ENCODE results near the gene MRGPRF. TPM values are rescaled to one million over a fixed set of nuclear protein-coding genes. Genes with fewer than 3 reads are reported as not detected.
A peak's percentile ranks its signal among the peaks of the same experiment; 100 is the strongest.

MRGPRF gene
- total RNA-seq, 1 donor from 2014 or later: 13.2 TPM

DNA sequence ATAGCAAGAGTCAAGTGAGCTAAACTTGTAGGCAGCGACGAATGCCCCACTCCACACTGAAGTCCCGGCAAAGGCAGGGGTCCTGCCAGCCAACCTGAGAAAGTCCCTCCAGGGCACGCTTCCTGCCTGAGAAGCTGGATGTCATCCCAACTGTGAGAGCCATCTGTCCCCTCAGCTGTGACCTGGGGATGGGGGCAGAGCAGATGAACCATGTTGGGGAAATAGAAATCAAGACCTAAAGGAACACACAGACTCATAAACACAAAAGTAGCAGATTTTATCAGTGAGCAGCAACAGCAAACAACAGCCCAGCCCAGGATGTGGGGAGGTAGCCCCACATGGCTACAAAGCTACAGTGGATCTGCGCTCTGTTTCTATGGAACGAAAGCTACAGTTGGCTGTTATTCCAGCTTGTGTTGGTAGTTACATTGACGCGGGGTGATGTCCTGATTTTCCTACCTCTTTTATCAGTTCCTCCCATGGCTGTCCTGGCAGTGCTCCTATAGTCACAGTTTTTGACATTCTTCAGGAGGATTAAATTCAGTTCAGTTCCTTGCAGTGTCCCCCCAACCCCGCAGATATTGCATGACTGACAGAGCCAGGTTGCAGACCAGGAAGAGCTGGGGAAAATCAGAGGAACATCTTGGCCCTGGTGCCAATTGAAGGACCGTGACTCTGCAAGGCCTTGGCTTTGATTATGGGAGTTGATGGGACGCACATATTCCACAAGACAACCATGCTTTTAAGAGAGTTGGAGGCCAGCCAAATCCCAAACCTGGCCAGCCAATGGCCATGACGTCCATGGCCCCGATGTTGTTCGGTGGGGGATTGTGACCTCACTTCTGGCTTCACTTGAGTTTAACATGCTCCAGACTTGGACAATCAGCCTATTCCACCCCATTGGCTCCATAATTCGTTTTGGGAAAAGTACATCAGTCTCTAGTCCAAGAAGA is 46.9 kb downstream of the MRGPRF start:
- H3K4me3 ChIP-seq: no peak overlapping the region
- TF ChIP-seq, protein P1, sequence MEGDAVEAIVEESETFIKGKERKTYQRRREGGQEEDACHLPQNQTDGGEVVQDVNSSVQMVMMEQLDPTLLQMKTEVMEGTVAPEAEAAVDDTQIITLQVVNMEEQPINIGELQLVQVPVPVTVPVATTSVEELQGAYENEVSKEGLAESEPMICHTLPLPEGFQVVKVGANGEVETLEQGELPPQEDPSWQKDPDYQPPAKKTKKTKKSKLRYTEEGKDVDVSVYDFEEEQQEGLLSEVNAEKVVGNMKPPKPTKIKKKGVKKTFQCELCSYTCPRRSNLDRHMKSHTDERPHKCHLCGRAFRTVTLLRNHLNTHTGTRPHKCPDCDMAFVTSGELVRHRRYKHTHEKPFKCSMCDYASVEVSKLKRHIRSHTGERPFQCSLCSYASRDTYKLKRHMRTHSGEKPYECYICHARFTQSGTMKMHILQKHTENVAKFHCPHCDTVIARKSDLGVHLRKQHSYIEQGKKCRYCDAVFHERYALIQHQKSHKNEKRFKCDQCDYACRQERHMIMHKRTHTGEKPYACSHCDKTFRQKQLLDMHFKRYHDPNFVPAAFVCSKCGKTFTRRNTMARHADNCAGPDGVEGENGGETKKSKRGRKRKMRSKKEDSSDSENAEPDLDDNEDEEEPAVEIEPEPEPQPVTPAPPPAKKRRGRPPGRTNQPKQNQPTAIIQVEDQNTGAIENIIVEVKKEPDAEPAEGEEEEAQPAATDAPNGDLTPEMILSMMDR (IDR thresholded peaks at IDR 0.05): no peak
- DNase-seq (peak; percentile 46), ATAC-seq (no peak)
- no peaks in the 10 kb centered on the region for H3K27me3 ChIP-seq
- intact Hi-C loops (cut with DNase I): no loop called here
- no peaks in the 10 kb centered on the region for H3K4me1 ChIP-seq
- H3K9me3 ChIP-seq: no peaks in the 10 kb centered on the region
- no peak overlapping the region for H3K27ac ChIP-seq
- H3K36me3 ChIP-seq: no peaks in the 10 kb centered on the region

DNA sequence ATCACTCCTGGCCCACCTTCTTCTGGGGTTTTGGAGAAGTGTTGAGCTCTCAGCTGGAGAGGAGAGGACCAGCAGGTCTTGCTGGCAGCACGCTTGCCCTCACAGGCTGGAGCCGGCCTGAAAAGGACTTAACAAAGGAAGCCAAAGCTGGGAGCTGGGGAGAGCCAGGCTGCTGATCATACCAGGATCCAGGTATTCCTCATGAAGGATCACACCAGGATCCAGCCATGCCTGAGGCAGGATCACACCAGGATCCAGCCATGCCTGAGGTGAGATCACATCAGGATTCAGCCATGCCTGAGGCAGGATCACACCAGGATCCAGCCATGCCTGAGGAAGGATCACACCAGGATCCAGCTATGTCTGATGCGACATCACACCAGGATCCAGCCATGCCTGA is 49.3 kb downstream of the MRGPRF start:
- DNase-seq (peak; percentile 46), ATAC-seq (peak; percentile 65)
- no peak overlapping the region for H3K4me3 ChIP-seq
- H3K36me3 ChIP-seq: no peaks in the 10 kb centered on the region
- no peaks in the 10 kb centered on the region for H3K4me1 ChIP-seq
- TF ChIP-seq, protein P1 (IDR thresholded peaks at IDR 0.05): no peak
- H3K27me3 ChIP-seq: no peaks in the 10 kb centered on the region
- intact Hi-C loops (cut with DNase I): no loop called here
- H3K9me3 ChIP-seq: no peaks in the 10 kb centered on the region
- no peak overlapping the region for H3K27ac ChIP-seq

DNA sequence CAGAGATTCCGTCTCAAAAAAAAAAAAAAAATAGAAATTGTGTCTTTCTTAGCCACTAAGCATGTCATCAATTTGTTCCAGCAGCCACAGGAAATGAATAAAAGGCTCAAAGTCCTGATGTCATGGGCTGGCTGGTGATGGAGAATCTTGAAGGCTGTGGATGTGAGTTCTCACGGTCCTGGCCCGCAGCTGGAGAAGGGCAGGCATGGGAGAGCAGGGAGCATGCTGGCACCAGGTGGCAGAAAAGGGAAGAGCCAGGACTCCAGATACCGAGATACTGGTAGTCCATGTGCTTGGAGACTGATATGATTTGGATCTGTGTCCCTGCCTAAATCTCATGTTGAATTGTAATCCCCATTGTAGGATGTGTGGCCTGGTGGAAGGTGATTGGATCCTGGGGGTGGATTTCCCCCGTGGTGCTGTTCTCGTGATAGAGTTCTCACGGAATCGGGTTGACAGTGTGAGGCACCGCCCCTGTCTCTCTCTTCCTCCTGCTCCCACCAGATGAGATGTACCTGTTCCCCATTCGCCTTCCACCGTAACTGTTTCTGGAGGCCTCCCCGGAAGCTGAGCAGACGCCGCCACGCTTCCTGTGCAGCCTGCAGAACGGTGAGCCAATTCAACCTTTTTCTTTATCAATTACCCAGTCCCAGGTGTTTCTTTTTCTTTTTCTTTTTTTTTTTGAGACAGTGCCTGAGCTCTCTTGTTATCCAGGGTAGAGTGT is 50.4 kb downstream of the MRGPRF start:
- Histone ChIP-seq H3K4me3 (no peak overlapping the region), H3K27ac (no peak overlapping the region), H3K4me1 (no peaks in the 10 kb centered on the region), H3K36me3 (no peaks in the 10 kb centered on the region), H3K9me3 (no peaks in the 10 kb centered on the region), H3K27me3 (no peaks in the 10 kb centered on the region)
- intact Hi-C loops (cut with DNase I): no loop called here
- peak; percentile 40 for DNase-seq
- TF ChIP-seq, protein P1 (IDR thresholded peaks at IDR 0.05): no peak
- no peak for ATAC-seq

DNA sequence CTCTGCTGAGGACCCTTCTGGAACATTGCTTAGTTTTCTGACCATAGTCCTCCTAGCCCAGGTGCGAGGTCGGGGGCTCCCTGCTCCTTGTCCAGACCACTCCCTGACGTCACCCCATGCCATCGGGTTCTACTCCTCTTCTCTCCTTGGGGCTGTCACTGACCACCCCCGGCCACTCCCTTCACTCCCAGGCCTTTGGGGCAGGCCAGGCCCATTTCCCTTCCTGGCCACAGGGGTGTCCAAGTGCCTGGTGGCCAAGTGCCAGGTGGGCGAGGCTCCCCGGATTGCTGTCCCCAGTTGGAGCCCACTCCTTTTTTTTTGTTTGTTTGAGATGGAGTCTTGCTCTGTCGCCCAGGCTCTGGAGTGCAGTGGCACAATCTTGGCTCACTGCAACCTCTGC is 51.8 kb downstream of the MRGPRF start:
- DNase-seq: no peak
- no peaks in the 10 kb centered on the region for H3K4me1 ChIP-seq

DNA sequence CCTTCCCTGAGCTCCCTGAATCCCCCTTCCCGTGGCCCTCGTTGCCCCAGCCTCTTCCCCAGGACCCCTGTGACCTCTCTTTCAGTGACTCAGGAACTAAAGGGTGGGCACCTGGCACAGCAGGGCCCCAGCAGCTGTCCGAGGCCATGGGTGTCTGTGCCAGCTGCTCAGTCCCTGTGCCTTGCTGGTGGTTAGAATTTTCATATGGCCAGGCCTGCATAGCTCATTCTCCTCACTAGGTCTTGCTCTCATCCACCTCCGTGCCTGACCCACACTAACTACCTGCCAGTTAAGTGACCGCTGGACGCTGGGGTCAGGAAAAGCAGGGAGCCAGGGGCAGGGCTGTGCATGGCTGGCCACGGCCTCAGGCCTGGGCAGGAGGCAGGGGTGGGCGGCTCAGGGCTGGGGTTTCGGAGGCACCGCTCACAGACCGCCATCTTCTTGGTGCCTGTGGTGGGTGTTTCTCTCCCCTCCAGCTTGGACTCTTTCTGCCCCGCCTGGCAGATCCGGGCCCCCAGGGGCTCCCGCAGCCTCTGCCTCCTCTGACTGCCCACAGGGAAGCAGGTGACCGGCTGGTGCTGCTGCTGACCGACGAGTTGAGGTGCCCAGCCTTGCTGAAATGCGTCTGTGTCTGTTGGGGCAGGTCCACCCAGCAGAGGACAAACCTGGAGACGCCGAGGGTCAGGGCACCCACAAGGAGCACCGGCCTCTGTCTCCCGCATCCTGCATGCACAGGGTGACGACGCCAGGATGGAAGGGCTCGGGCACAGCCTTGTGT is 52.6 kb downstream of the MRGPRF start:
- DNase-seq (no peak), ATAC-seq (no peak)
- Histone ChIP-seq H3K36me3 (no peaks in the 10 kb centered on the region), H3K27me3 (no peaks in the 10 kb centered on the region), H3K9me3 (no peaks in the 10 kb centered on the region), H3K4me1 (peaks cover under 1% of the 10 kb centered on the region), H3K27ac (no peak overlapping the region), H3K4me3 (no peak overlapping the region)
- TF ChIP-seq, protein P1 (IDR thresholded peaks at IDR 0.05): no peak
- intact Hi-C loops (cut with DNase I): no loop called here

More for the DNA sequence above, 51.8 kb downstream of the MRGPRF start:
- no peaks in the 10 kb centered on the region for H3K9me3 ChIP-seq
- intact Hi-C loops (cut with DNase I): no loop called here
- H3K36me3 ChIP-seq: no peaks in the 10 kb centered on the region
- no peak overlapping the region for H3K27ac ChIP-seq
- H3K4me3 ChIP-seq: no peak overlapping the region
- no peak for ATAC-seq
- TF ChIP-seq, protein P1 (IDR thresholded peaks at IDR 0.05): no peak
- H3K27me3 ChIP-seq: no peaks in the 10 kb centered on the region
